CD4-positive, alpha-beta T cell treated with Interleukin-4 for 1 hour (primary cell): ENCODE data around the gene PADI4.
"Not testable (repeated sequence)": the region's sequence is repeated elsewhere in the genome, so short reads cannot be mapped to it uniquely, and the experiment has no call there.

Experiments used
- DNase-seq, 2 donors: peaks; one replicate each; pipeline ENCODE4 v3.0.0-alpha.2; 2020 to 2022

Gene PADI4

GRCh38 chr1:17316704-17317103 lies 8.7 kb downstream of the PADI4 start:
- no peak for DNase-seq

GRCh38 chr1:17318262-17318661 lies 10.3 kb downstream of the PADI4 start:
- no peak for DNase-seq

- no peak for DNase-seq
Measured at GRCh38 chr1:17319561-17320350, 11.8 kb downstream of the PADI4 start.

GRCh38 chr1:17321857-17322390 lies 13.9 kb downstream of the PADI4 start:
- DNase-seq = not testable (repeated sequence)

- no peak for DNase-seq
Measured at GRCh38 chr1:17328855-17329254, 20.9 kb downstream of the PADI4 start.

GRCh38 chr1:17329610-17330009 lies 21.6 kb downstream of the PADI4 start:
- no peak for DNase-seq

- DNase-seq = no peak
Measured at GRCh38 chr1:17330856-17331255, 22.9 kb downstream of the PADI4 start.

GRCh38 chr1:17333081-17333480 lies 25.1 kb downstream of the PADI4 start:
- DNase-seq = no peak

GRCh38 chr1:17335821-17336710 lies 28.1 kb downstream of the PADI4 start:
- DNase-seq = peak; percentile 41 to 53

- DNase-seq = no peak
Measured at GRCh38 chr1:17338706-17339493, 30.9 kb downstream of the PADI4 start.

GRCh38 chr1:17339521-17339920 lies 31.5 kb downstream of the PADI4 start:
- no peak for DNase-seq

- no peak for DNase-seq
Measured at GRCh38 chr1:17340358-17340757, 32.4 kb downstream of the PADI4 start.

GRCh38 chr1:17342014-17342441 lies 34.0 kb downstream of the PADI4 start:
- DNase-seq = no peak

GRCh38 chr1:17345506-17345905 lies 37.5 kb downstream of the PADI4 start:
- not testable (repeated sequence) for DNase-seq

- DNase-seq = no peak
Measured at GRCh38 chr1:17346046-17346789, 38.2 kb downstream of the PADI4 start.

GRCh38 chr1:17347769-17348592 lies 40.0 kb downstream of the PADI4 start:
- no peak for DNase-seq

GRCh38 chr1:17348593-17349234 lies 40.7 kb downstream of the PADI4 start:
- no peak for DNase-seq

- DNase-seq = no peak
Measured at GRCh38 chr1:17350083-17350482, 42.1 kb downstream of the PADI4 start.

- DNase-seq = no peak
Measured at GRCh38 chr1:17350928-17351446, 43.0 kb downstream of the PADI4 start.

GRCh38 chr1:17351598-17352324 lies 43.8 kb downstream of the PADI4 start:
- no peak for DNase-seq
